GM12878 (cell line): ENCODE measurements around the gene ADISSP. TPM values are rescaled to one million over a fixed set of nuclear protein-coding genes. Genes with fewer than 3 reads are reported as not detected.

Source experiments
- ATAC-seq: fragments of 200-7000 bp; cut with Tn5 transposase; 3 replicates; pipeline ENCODE4 v1.9.1; 2020; ENCODE audit warnings: mild to moderate bottlenecking, moderate library complexity
- BruUV-seq: library from RNA; stranded (reverse); fragments of 400-500 nt; replicated peaks from 2 replicates; lab custom pipeline; 2021; lab: Mats Ljungman, UMichigan
- CTCF ChIA-PET: fragments of 300-600 bp; sonication (Branson Sonifier 250); formaldehyde crosslinking; extraction: SDS; loops from one replicate; lab custom pipeline; 2021; ENCODE audit warnings: inconsistent platforms; lab: Yijun Ruan, JAX
- POLR2A ChIA-PET: fragments of 350-600 bp; formaldehyde crosslinking; extraction: SDS; loops from one replicate; lab custom pipeline; 2021; ENCODE audit warnings: inconsistent platforms; lab: Charles Lee
- RAD21 ChIA-PET: fragments of 300-600 bp; sonication (Branson Sonifier 250); formaldehyde crosslinking; loops from one replicate; lab custom pipeline; 2023; ENCODE audit warnings: antibody characterized with exemption; ENCODE audit not compliant: unreplicated experiment; lab: Charles Lee
- SMC1A ChIA-PET: fragments of 300-600 bp; sonication (Branson Sonifier 250); formaldehyde crosslinking; loops from one replicate; lab custom pipeline; 2023; ENCODE audit not compliant: unreplicated experiment, uncharacterized antibody; lab: Charles Lee
- DNase-seq: peaks from one replicate; pipeline ENCODE4 v3.0.0-alpha.2; 2011; ENCODE audit warnings: low read depth, low spot score
- FAIRE-seq: peaks from 3 replicates; lab custom pipeline; 2011; peaks lifted over from hg19 to GRCh38; lab: Jason Lieb, UNC
- H2AFZ ChIP-seq: 2 replicates; pipeline ENCODE4 v1.6.0; 2011; ENCODE audit warnings: low read depth, low read length, control low read depth; ENCODE audit not compliant: control insufficient read depth
- H3K27ac ChIP-seq: 2 replicates; pipeline ENCODE4 v1.5.1; 2011; ENCODE audit warnings: control low read depth; ENCODE audit not compliant: control insufficient read depth, insufficient read depth
- H3K27me3 ChIP-seq, 2 experiments: replicated peaks in 1 of 2; 2 replicates each; pipeline versions ENCODE4 v1.6.0 to v1.6.1; 2011; ENCODE audit warnings: low read length in 1 of 2; ENCODE audit not compliant: control insufficient read depth in 2 of 2, insufficient read depth in 2 of 2
- H3K36me3 ChIP-seq, 2 experiments: 2 replicates each; pipeline ENCODE4 v1.5.1; 2011; ENCODE audit warnings: low read length in 1 of 2; ENCODE audit not compliant: control insufficient read depth in 2 of 2, insufficient read depth in 2 of 2
- H3K4me1 ChIP-seq: 2 replicates; pipeline ENCODE4 v1.6.1; 2011; ENCODE audit warnings: mild to moderate bottlenecking, low read length, moderate library complexity, mixed read lengths; ENCODE audit not compliant: control insufficient read depth, insufficient read depth
- H3K4me2 ChIP-seq: 2 replicates; pipeline ENCODE4 v1.6.0; 2011; ENCODE audit warnings: control low read depth; ENCODE audit not compliant: control insufficient read depth, insufficient read depth
- H3K4me3 ChIP-seq: fragments of 200-600 bp; sonication (generic); 2 replicates; pipeline ENCODE4 v1.5.1; 2016
- H3K79me2 ChIP-seq: 2 replicates; pipeline ENCODE4 v1.6.0; 2011; ENCODE audit warnings: low read length; ENCODE audit not compliant: control insufficient read depth, insufficient read depth
- H3K9ac ChIP-seq: 2 replicates; pipeline ENCODE4 v1.8.0; 2011; ENCODE audit warnings: low read length, control low read depth, mixed read lengths; ENCODE audit not compliant: control insufficient read depth, insufficient read depth
- H3K9me3 ChIP-seq: replicated peaks from 3 replicates; pipeline ENCODE4 v1.5.1; 2011; ENCODE audit warnings: mild to moderate bottlenecking, low read length; ENCODE audit not compliant: control insufficient read depth, insufficient read depth
- H4K20me1 ChIP-seq: 2 replicates; pipeline ENCODE4 v1.6.0; 2011; ENCODE audit not compliant: control insufficient read depth, insufficient read depth
- BACH1 ChIP-seq: fragments of 450-650 bp; IDR thresholded peaks from 2 replicates; pipeline ENCODE4 v1.6.1; 2017; ENCODE audit warnings: mild to moderate bottlenecking, borderline replicate concordance
- CHD2 ChIP-seq: IDR thresholded peaks from 2 replicates; pipeline ENCODE4 v1.6.1; 2011; ENCODE audit warnings: low read depth, low read length, improper control_type of control experiment, borderline replicate concordance
- ESRRA ChIP-seq: IDR thresholded peaks from 2 replicates; pipeline ENCODE4 v1.6.1; 2012; ENCODE audit warnings: mild to moderate bottlenecking, low read length, improper control_type of control experiment
- HCFC1 ChIP-seq: fragments of 150-350 bp; IDR thresholded peaks from 2 replicates; pipeline ENCODE4 v1.6.1; 2014; ENCODE audit warnings: low read length
- MLLT1 ChIP-seq: fragments of 450-650 bp; IDR thresholded peaks from 2 replicates; pipeline ENCODE4 v1.6.1; 2016; ENCODE audit warnings: mild to moderate bottlenecking
- POU2F2 ChIP-seq: IDR thresholded peaks from 3 replicates; pipeline ENCODE4 v1.6.1; 2011; ENCODE audit warnings: low read depth, mild to moderate bottlenecking, low read length, borderline replicate concordance
- RELB ChIP-seq: fragments of 450-650 bp; IDR thresholded peaks from 2 replicates; pipeline ENCODE4 v1.6.1; 2017; ENCODE audit warnings: low read depth, mild to moderate bottlenecking, moderate library complexity
- STAT1 ChIP-seq: fragments of 450-650 bp; conservative IDR thresholded peaks from 2 replicates; pipeline ENCODE4 v1.6.1; 2014; ENCODE audit warnings: antibody characterized with exemption, mild to moderate bottlenecking
- TBL1XR1 ChIP-seq: IDR thresholded peaks from 2 replicates; pipeline ENCODE4 v1.6.1; 2012; ENCODE audit warnings: low read depth, low read length, improper control_type of control experiment
- ZSCAN29 ChIP-seq: fragments of 450-650 bp; IDR thresholded peaks from 2 replicates; pipeline ENCODE4 v1.6.1; 2017; ENCODE audit warnings: mild to moderate bottlenecking, moderate library complexity
- WGBS: methylation state at CpG from one replicate; pipeline ENCODE4 v1.1.6; 2016; ENCODE audit warnings: low lambda C conversion rate; ENCODE audit not compliant: insufficient replicate concordance, insufficient coverage; ENCODE audit errors: missing lambda C conversion rate; 5-methylcytosine and 5-hydroxymethylcytosine counted together
- in situ Hi-C: fragments of 300-500 bp; cut with MboI; formaldehyde crosslinking; loops from 9 replicates; pipeline ENCODE4 v1.14.3; 2018; ENCODE audit warnings: mixed read lengths
- intact Hi-C: fragments of 100-400 bp; cut with micrococcal nuclease; formaldehyde crosslinking; loops from one replicate; pipeline ENCODE4 v1.14.2; 2022; ENCODE audit not compliant: unreplicated experiment
- polyA plus RNA-seq, 11 experiments: library from polyadenylated mRNA; depleted of rRNA in 4 of 11; unstranded in 6 of 11; stranded (reverse) in 5 of 11; fragments of >200 nt; fragmentation: Nextera tagmentation in 4 of 11; fragmentation: Illumina TruSeq in 1 of 11; extraction: Ambion mirVana in 4 of 11; extraction: Trizol in 1 of 11; gene quantifications; 1 replicate in 1 of 11; 2 replicates in 10 of 11; pipeline versions ENCODE4 v1.2.1 to v1.2.3, GENCODE V29; 2011 to 2016; ENCODE audit warnings: inconsistent platforms in 2 of 11, missing spikeins in 2 of 11, low read depth in 1 of 11
- total RNA-seq, 4 experiments: library from RNA; depleted of rRNA in 3 of 4; stranded (reverse); fragments of >200 nt in 3 of 4; fragmentation: Illumina TruSeq in 1 of 4; extraction: Trizol in 1 of 4; gene quantifications; 2 replicates each; pipeline versions ENCODE4 v1.2.1 to v1.2.3, GENCODE V29; 2013 to 2021

The ADISSP gene
- total and polyA plus RNA-seq, 10 of the 15 experiments (the other 5 are each of a cell fraction or from before 2014, with no cell fraction given): 0.80 to 96.3 (median 38.6) TPM

GRCh38 chr20:3764659-3765058, 2.9 kb downstream of the ADISSP start:
- Histone ChIP-seq H3K9ac (no peak overlapping the region), H4K20me1 (no peaks in the 10 kb centered on the region), H3K79me2 (peaks cover 14% of the 10 kb centered on the region), H3K4me2 (no peak overlapping the region; the same call in 1 of the 2 replicates), H3K4me1 (peaks cover 29% of the 10 kb centered on the region)
- no peak for DNase-seq
- RAD21 ChIA-PET: no interaction called here
- ATAC-seq: no peak
- BruUV-seq: no TSS peak
- intact Hi-C loops: loop anchor here (5.0 kb wide), 2 partner anchors 47 to 87 kb away; no protein-coding TSS in a partner anchor
- in situ Hi-C loops: no loop called here
- FAIRE-seq: no peak
- no peak for TF ChIP-seq BACH1
- no peak for TF ChIP-seq STAT1
- no peak for TF ChIP-seq ESRRA
- TF ChIP-seq HCFC1: no peak
- no peak for TF ChIP-seq TBL1XR1
- no peak for TF ChIP-seq MLLT1
- no peak for TF ChIP-seq ZSCAN29
- TF ChIP-seq CHD2: no peak
- no peak for TF ChIP-seq RELB
- TF ChIP-seq POU2F2: no peak
- TF ChIP-seq, all 136 proteins: peak for 0
- CTCF ChIA-PET: interaction anchor here (5.7 kb wide), 1 partner anchor 11 kb away, joined by 52 read pairs; no protein-coding TSS in a partner anchor
- Histone ChIP-seq H3K36me3 (no peaks in the 10 kb centered on the region; a peak in 1 of 4 replicates), H2AFZ (no peak overlapping the region), H3K4me3 (no peak overlapping the region), H3K9me3 (no peaks in the 10 kb centered on the region), H3K27ac (no peak overlapping the region), H3K27me3 (no peaks in the 10 kb centered on the region)
- POLR2A ChIA-PET: interaction anchor here (0.5 kb wide), 1 partner anchor 103 kb away, joined by 3 read pairs; no protein-coding TSS in a partner anchor
- SMC1A ChIA-PET: no interaction called here
- WGBS: 96% methylated on average over 3 of the region's 3 CpGs
